OCI-M2 (cell line): ENCODE results near the gene SERTAD2.

ENCODE experiments used
- DNase-seq: peaks from one replicate; lab custom pipeline; 2025; ENCODE audit not compliant: unreplicated experiment; lab: John Stamatoyannopoulos, UW

Gene SERTAD2

DNA sequence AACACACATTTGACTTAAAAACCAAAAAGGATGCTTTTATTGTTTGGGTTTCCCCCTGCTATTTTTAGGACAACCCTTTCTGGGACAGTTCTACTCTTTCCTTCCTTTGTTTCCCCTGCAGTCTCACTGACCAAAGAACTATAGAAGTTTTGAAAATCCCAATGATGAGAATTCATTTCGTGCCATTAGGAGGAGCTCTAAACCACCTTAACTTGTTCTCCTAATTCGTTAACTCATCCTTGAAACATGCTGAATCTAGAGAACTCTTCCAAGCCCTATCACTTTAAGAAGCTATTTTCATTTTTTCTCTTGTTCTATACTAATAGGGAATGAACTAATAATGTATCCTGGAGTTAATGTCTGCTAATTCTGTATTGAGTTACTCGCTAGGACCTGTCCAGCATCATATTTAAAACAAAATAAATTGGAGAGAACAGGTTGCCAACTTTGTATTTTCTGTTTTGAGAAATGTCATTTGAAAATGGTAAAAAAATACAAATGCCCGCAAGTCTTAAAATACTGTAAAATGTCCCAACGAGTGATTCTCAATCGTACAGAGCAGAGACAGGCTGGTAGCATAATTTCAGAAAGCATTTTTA is 66.7 kb downstream of the SERTAD2 start:
- no peak for DNase-seq

DNA sequence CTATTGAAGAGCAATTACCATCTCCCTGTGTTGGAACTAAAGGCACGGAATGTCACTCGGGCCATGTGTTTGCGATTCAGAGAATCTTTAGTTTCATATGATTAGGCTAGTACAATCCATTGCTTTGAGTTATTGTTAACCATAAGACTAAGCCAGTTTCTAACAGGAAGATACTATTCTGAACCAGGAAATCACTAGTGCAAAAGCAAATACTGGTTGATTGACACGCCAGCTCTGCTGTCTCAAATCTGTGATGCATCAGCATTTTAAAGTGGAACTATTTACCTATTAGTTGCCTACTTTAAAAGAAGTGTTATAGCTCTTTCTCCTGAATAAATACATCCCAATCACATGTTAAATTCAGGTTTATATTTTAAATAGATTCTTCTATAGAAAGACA is 67.7 kb downstream of the SERTAD2 start:
- no peak for DNase-seq

DNA sequence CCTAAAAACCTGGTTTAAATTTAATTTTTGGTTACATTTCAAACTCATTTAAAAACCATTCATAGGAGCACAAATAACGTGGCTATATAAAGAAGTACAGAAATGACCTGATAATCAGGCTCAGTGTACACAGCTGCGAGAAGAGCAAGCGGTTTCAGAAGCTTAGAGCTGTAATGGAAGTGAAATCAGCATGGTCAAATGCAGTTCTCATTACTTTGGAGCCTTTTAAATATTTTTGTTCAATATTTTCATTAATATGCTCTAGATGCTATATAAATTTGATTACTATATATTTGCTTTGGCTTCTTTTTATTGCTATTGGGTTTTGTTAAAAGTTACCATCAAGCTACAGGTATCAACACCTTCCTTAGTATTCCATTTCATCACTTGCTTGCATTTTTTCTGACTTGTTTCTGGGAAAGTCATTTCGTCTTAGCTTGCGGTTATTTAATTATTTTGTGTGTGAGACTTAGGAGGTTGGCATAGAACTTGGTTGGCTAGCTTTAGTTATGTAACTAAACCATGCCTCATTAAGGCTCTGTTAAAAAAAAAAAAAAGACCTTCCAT is 70.9 kb downstream of the SERTAD2 start:
- no peak for DNase-seq

DNA sequence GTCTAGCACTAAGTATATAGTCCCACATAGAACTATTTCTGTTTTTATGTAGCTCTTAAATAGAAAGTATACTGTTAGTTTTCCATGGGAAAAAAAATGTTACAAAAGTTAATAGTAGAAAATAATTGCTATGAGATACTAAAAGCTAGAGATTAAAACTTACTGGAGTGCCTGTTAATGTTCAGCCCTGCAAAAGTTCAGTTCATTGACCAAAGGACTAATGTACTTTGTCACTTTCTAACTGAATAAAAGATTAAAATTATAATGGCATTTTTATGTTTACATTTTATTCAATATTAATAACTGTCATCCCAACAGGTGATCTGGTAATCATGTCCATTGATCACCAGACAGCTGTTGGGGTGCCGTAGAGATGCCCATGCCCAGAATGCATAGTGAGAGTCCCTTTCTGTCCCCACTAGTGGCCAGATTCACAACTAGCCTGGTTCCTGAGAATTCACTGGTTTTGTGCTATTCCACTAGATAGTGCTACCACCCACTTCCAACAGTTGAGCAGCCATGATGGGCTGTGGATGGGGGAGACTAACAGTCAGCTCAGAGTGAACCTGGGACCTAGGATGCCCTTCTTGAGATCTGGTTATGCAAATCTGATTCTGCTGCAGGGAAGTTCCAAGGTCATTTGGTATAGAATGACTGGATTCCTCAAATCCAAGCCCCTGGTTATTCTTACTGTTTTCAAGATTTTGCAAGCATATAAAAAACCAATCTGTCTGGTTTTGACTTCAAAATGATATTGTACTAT is 71.8 kb downstream of the SERTAD2 start:
- DNase-seq: no peak
